KG1 (cell line): ENCODE results near the gene XBP1.
"Not testable (repeated sequence)": the region's sequence is repeated elsewhere in the genome, so short reads cannot be mapped to it uniquely, and the experiment has no call there.

Experiments used
- DNase-seq: peaks from one replicate; lab custom pipeline; 2025; lab: John Stamatoyannopoulos, UW

Gene XBP1

GRCh38 chr22:28800308-28801041 is at the start of gene XBP1:
XBP1 (minus strand) TSS chr22:28800569.
- peak; percentile 89 for DNase-seq

GRCh38 chr22:28846994-28847393 is 46.6 kb upstream of the XBP1 start:
- DNase-seq: no peak

- not testable (repeated sequence) for DNase-seq
Measured at GRCh38 chr22:28844277-28844676, 43.9 kb upstream of the XBP1 start.

- DNase-seq: no peak
Measured at GRCh38 chr22:28843633-28844032, 43.3 kb upstream of the XBP1 start.

GRCh38 chr22:28841111-28841510 is 40.7 kb upstream of the XBP1 start:
- DNase-seq: no peak

- no peak for DNase-seq
Measured at GRCh38 chr22:28838971-28839370, 38.6 kb upstream of the XBP1 start.

- DNase-seq: no peak
Measured at GRCh38 chr22:28837640-28838039, 37.3 kb upstream of the XBP1 start.

- DNase-seq: no peak
Measured at GRCh38 chr22:28835630-28836189, 35.3 kb upstream of the XBP1 start.

- DNase-seq: no peak
Measured at GRCh38 chr22:28833276-28833923, 33.0 kb upstream of the XBP1 start.

GRCh38 chr22:28832731-28833130 is 32.4 kb upstream of the XBP1 start:
- no peak for DNase-seq

- no peak for DNase-seq
Measured at GRCh38 chr22:28831140-28832072, 31.0 kb upstream of the XBP1 start.

GRCh38 chr22:28830441-28830840 is 30.1 kb upstream of the XBP1 start:
- no peak for DNase-seq

- peak; percentile 57 for DNase-seq
Measured at GRCh38 chr22:28829358-28830181, 29.2 kb upstream of the XBP1 start.

- DNase-seq: no peak
Measured at GRCh38 chr22:28826921-28827320, 26.6 kb upstream of the XBP1 start.

- not testable (repeated sequence) for DNase-seq
Measured at GRCh38 chr22:28826430-28826829, 26.1 kb upstream of the XBP1 start.

- DNase-seq: not testable (repeated sequence)
Measured at GRCh38 chr22:28824455-28824854, 24.1 kb upstream of the XBP1 start.

GRCh38 chr22:28822930-28823551 is 22.7 kb upstream of the XBP1 start:
- peak; percentile 39 for DNase-seq

GRCh38 chr22:28821452-28821851 is 21.1 kb upstream of the XBP1 start:
- no peak for DNase-seq

GRCh38 chr22:28820885-28821284 is 20.5 kb upstream of the XBP1 start:
- no peak for DNase-seq

GRCh38 chr22:28819253-28820096 is 19.1 kb upstream of the XBP1 start:
- DNase-seq: no peak
